ENCODE results near the gene COX4I2. TPM values are rescaled to one million over a fixed set of nuclear protein-coding genes. Genes with fewer than 3 reads are reported as not detected.
"Not testable (repeated sequence)": the region's sequence is repeated elsewhere in the genome, so short reads cannot be mapped to it uniquely, and the experiment has no call there.

The COX4I2 gene
- polyA plus RNA-seq, 4 donors: 1.8 to 3.0 (median 2.4) TPM

DNA sequence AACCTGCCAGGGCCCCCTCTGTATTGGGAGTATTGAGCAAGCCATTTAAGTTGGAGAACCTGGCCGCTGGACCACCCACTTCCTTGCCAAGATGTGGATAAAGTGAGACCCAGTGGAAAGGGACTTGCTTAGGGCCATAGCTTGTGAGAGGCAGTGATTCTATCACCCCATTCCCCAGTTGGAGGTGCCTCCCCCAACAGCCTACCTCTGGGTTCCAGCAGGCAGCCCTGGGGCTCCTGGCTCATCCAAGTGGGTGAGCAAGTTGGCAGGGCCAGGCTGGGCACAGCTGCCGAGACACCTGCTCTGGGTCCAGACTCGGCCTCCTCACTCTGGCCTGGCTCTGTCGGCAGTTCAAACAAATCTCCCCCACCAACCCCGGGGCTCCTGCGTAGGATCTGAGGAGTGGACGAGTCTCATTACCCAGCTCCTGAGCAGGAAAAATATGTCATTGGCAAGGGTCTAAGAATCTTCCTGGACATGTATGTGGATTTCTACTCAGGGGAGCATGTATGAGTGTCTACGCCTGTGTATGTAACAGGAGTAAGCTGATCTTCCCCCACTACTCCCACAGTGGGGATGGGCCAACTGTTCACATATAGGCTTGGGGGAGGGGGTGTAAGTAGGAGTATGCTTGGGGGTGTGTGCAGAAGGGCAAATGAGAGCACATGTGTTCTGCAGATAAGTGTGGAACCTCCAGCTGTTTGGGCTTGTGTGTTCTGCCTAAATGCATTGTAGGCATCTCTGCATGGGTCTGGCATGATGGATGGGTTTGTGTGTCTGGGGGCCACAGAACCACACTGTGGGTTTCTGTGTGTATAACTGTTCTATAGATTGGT, 30.7 kb upstream of the COX4I2 start:
- DNase-seq (ENCODE audit: low read depth in 4 of 4, low spot score in 2 of 4): no peak

DNA sequence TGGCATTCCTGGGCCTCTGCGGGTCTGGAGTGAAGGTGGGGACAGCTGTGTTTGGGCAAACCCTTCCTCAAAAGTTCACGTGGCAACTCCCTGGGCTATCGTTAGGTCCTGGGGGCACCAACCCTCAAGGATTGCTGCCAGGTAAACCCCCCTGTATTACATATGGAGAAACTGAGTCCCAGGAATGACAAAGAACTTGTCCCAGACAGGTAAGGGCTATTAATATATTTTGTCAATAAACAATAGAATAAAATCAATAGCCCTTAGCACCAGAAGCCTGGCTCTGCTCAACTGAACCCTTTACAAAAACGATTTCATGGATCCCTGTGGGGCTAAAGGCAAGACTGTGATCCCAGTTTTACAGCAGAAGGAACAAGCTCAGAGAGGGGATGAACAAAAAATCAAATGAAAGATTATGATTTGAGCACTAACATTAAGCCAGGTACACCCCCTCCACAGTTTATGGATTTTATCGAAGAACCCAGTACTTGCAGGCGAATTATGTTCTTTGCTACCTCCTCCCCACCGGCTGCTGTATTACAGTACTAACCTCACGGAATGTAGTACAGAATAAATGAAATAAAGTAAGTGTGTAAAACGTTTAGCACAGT, 30.0 kb upstream of the COX4I2 start:
- no peak for DNase-seq (ENCODE audit: low read depth in 4 of 4, low spot score in 2 of 4)

DNA sequence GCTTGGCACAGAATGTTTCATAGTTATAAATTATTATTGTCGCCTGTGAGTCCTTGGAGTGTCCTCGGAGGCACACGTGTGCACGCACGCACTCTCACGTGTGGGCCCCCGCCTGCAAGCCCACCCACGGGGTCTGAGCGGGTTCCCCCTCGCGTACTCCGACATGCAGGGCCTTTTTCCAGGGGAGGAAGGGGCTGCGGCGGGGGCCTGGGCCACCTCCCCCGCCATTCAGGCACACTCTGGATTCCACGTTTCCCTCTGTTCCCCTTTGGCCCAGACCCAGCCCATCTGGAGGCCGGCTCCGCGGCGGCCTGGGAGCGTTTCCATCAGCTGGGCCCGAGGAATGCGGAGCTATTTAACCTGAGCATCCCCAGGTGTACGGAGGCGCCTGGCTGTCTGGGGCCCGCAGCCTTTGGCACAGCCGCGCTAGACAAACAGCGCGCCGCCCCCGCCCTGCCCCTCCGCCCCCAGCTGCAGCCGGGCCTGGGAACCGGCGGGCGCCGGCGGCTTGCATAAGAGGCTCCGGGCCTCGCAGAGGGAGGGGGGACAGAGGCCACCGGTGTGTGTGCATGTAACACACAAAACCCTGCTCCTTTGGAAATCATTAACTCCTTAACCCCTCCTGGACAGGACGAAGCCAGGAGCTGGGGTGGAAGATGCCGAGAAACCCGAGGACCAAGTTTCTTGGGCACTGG, 29.3 kb upstream of the COX4I2 start:
- peak in 2 of 4 donors; percentile 84 to 85 for DNase-seq (ENCODE audit: low read depth in 4 of 4, low spot score in 2 of 4)

GRCh38 chr20:31612271-31612640, 25.5 kb upstream of the COX4I2 start:
- not testable (repeated sequence) for DNase-seq (ENCODE audit: low read depth in 4 of 4, low spot score in 2 of 4)

- no peak for DNase-seq (ENCODE audit: low read depth in 4 of 4, low spot score in 2 of 4)
Observed at GRCh38 chr20:31615416-31615815, 22.3 kb upstream of the COX4I2 start.

- no peak for DNase-seq (ENCODE audit: low read depth in 4 of 4, low spot score in 2 of 4)
Observed at GRCh38 chr20:31617432-31618104, 20.1 kb upstream of the COX4I2 start.

DNA sequence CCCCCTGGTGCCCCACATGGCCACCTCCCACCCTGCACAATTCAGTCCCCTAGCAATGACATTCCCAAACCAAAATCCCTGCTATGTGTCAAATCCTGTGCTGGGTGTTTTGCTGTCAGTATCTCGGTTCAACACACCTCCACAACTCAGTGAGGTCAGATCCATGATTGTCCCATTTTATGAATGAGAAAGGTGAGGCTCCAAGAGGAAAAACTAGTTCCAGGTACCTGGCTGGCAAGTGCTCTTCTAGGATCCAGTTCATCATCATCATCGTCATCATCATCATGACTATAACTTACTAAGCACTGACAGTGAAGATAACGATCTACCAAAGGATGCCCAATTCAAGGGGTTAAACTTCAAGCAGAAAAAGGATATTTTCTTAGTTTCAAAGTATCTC, 17.5 kb upstream of the COX4I2 start:
- DNase-seq (ENCODE audit: low read depth in 4 of 4, low spot score in 2 of 4): no peak

DNA sequence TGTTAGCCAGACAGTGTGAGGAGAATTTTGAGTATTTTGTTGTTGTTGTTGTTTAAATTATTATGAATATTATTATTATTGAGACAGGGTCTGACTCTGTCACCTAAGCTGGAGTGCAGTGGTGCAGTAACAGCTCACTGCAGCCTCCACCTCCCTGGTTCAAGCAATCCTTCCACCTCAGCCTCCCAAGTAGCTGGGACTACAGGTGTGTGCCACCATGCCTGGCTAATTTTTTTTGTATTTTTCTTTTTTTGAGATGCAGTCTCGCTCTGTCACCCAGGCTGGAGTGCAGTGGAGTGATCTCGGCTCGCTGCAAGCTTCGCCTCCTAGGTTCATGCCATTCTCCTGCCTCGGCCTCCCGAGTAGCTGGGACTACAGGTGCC, 14.6 kb upstream of the COX4I2 start:
- not testable (repeated sequence) for DNase-seq (ENCODE audit: low read depth in 4 of 4, low spot score in 2 of 4)

- not testable (repeated sequence) for DNase-seq (ENCODE audit: low read depth in 4 of 4, low spot score in 2 of 4)
Observed at GRCh38 chr20:31626534-31626933, 11.2 kb upstream of the COX4I2 start.

DNA sequence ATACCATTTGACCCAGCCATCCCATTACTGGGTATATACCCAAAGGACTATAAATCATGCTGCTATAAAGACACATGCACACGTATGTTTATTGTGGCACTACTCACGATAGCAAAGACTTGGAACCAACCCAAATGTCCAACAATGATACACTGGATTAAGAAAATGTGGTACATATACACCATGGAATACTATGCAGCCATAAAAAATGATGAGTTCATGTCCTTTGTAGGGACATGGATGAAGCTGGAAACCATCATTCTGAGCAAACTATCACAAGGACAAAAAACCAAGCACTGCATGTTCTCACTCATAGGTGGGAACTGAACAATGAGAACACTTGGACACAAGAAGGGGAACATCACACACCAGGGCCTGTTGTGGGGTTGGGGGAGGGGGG, 9.7 kb upstream of the COX4I2 start:
- not testable (repeated sequence) for DNase-seq (ENCODE audit: low read depth in 4 of 4, low spot score in 2 of 4)

GRCh38 chr20:31630187-31630790, 7.4 kb upstream of the COX4I2 start:
- no peak for DNase-seq (ENCODE audit: low read depth in 4 of 4, low spot score in 2 of 4)

DNA sequence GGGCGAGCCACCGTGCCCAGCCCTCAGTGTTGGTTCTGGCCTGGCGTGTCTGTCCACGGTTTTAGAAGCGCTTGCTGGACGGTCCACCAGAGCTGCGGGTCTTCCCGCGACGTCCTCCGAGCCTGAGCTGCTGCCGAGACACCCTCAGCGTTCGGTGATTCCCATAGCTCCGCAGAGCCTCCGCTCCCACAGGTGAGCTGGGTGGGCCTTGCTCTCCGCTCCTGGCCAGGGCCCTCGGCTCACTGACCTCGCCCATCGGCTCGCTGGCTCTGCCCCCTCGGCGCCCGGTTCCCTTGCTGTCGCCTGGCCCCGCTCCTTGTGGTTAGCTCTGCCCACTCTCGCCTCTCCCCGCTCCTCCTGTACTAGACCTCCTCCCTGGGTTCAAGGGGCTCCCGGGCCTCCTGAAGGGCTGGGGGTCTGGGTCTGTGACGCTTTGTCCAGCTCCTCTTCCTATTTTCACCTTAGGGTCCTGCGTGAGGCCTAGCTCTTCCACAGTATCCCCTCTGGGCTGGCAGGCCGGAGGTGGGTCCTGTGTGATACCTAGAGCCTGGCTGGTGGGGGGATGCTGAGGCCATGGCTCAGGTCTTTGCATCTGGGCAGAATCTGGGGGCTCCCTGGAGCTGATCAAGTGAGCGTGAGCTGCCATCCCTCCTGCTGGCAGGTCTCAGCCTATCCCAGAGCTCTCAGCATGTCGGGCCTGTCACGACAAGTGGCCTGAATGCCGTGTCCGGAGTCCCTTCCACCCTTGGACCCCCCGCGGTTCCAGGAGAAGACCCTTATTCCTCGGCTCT, 5.0 kb upstream of the COX4I2 start:
- DNase-seq (ENCODE audit: low read depth in 4 of 4, low spot score in 2 of 4): no peak

DNA sequence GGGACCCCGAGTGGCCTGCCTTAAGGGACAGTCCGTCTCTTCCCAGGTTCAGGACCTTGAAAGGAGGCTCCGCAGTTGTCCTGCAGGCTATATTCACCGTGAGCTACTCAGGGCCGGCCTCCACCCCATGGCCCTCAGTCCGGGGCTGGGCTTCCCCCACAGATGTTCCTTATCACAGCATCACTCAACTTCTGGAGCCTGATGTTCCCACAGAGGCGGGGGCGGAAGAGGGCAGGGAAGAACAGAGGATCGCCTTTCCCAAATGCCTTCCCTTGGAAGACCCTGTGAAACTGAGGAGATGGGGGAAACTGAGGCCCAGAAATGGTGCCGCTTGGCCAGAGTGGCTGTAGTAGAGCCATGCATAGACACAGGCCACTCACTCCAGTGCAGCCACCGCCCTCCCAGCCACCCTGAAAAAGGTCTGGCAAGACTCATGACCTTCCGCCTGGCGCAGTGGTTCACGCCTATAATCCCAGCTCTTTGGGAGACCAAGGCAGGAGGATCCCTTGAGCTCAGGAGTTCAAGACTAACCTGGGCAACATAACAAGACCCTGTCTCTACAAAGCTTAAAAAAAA, 4.3 kb upstream of the COX4I2 start:
- no peak for DNase-seq (ENCODE audit: low read depth in 4 of 4, low spot score in 2 of 4)

- no peak for DNase-seq (ENCODE audit: low read depth in 4 of 4, low spot score in 2 of 4)
Observed at GRCh38 chr20:31638317-31638716, 605 bp downstream of the COX4I2 start.

DNA sequence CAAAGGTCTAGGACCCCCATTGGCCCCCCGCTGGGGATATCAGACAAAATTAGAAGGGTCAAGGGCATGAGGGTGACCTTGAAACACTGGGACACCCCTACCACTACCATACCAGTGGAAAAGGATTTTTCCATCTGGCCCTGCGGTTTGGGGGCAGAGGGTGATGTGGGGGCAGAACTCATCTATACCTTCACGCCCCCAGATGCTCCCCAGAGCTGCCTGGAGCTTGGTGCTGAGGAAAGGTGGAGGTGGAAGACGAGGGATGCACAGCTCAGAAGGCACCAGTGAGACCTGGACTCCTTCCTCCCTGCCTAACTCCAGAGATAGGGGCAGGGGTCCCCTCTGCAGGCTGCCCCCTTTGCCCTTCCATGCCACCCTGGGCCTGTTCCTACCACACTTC, 1.1 kb downstream of the COX4I2 start:
- no peak for DNase-seq (ENCODE audit: low read depth in 4 of 4, low spot score in 2 of 4)

GRCh38 chr20:31640259-31640658, 2.5 kb downstream of the COX4I2 start:
- DNase-seq (ENCODE audit: low read depth in 4 of 4, low spot score in 2 of 4): no peak

DNA sequence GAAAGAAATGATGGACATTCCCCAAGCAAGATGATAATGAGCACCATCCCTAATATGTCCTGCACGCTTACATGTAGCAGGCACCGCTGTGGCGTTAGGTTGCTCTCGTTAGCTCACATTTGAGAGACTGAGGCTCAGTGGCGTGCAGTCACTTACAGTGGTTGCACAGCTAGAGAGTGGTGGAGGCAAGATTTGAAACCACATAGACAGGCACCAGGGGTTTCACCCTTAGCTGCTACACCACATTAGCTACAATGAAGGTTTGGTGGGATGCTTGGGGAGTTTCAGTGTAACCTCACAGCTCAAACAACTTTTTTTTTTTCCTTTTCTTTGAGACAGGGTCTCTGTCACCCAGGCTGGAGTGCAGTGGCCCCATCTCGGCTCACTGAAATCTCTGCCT, 3.7 kb downstream of the COX4I2 start:
- DNase-seq (ENCODE audit: low read depth in 4 of 4, low spot score in 2 of 4): no peak

DNA sequence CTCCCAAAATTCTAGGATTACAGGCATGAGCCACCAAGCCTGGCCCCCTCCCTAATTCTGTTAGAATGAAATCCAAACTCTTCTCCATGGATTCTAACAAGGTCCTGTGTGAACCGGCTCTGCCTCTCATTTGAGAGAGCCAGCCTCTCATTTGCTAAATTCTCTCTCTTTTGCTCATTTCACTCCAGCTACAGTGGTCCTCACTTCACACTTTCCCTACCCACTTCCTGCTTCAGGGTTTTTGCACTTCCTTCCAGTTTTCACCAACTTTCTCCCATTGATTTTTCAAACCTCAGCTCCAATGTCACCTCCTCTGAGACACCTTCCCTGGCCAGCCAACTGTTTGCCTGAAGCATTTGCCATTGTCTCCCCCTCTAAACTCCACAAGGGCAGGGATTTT, 5.1 kb downstream of the COX4I2 start:
- no peak for DNase-seq (ENCODE audit: low read depth in 4 of 4, low spot score in 2 of 4)

GRCh38 chr20:31643522-31643921, 5.8 kb downstream of the COX4I2 start:
- no peak for DNase-seq (ENCODE audit: low read depth in 4 of 4, low spot score in 2 of 4)

- no peak for DNase-seq (ENCODE audit: low read depth in 4 of 4, low spot score in 2 of 4)
Observed at GRCh38 chr20:31644701-31645100, 7.0 kb downstream of the COX4I2 start.
